ENCODE measurements around the gene IRF4.

IRF4 gene

DNA sequence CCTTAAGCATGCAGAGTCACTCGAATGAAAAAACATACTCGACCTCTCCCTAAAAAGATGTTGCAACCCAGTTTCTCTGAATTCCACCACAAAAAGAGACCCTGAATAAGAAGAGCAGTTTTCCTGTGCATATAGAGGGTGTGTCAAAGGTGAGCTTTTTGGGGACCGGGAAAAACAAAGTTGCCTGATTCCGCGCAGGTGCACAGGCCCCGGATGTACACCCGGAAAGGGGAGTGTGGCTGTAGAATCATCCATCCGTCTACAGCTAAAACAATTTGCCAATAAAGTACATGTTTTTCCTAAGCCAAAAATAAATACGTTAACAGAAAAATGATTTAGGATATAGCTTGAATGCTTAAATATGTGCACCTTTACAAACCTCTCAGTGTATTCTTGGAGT is 41.2 kb upstream of the IRF4 start:
- Mint-ChIP-seq H3K4me1 (peaks cover 70% of the 10 kb centered on the region), H3K9me3 (no peaks in the 10 kb centered on the region), H3K4me3 (no peak overlapping the region), H3K36me3 (peaks cover 64% of the 10 kb centered on the region), H3K27me3 (no peaks in the 10 kb centered on the region), H3K27ac (peak overlapping the region; percentile 85)
- no peak for ATAC-seq

DNA sequence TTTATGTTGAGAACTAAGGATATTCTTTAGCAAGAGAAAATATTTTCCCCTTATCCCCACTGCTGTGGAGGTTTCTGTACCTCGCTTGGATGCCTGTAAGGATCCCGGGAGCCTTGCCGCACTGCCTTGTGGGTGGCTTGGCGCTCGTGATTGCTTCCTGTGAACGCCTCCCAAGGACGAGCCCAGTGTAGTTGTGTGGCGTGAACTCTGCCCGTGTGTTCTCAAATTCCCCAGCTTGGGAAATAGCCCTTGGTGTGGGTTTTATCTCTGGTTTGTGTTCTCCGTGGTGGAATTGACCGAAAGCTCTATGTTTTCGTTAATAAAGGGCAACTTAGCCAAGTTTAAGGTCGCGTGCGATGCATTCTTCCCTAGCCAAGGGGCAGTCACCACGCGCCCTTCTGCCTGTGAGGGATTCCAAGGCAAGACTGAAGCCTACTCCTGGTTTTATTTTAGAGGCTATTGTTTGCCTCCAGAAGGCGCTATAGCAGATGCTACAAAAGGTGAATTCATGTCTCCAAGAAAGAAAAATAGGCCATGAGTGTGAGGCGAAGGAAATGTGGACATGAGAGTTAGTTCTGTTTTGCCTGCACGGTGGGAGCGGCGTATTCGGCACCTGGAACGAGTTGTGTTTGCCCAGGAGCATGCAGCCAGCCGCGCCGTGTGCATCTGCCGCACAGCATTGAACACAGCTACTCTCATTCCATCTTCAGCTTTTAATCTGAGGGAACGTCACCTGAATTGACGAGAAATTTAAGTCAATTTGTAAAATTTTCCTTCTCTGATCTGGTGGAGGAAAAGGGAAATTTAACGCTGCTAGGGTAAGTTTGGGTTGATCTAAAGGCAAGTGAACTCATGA is 40.3 kb upstream of the IRF4 start:
- Mint-ChIP-seq H3K36me3 (peaks cover 64% of the 10 kb centered on the region), H3K4me1 (peaks cover 74% of the 10 kb centered on the region), H3K4me3 (no peak overlapping the region), H3K9me3 (no peaks in the 10 kb centered on the region), H3K27me3 (no peaks in the 10 kb centered on the region), H3K27ac (peak overlapping the region; percentile 97)
- ATAC-seq = no peak

GRCh38 chr6:351867-352289 is 39.7 kb upstream of the IRF4 start:
- Mint-ChIP-seq H3K4me3 (no peak overlapping the region), H3K4me1 (peaks cover 74% of the 10 kb centered on the region), H3K9me3 (no peaks in the 10 kb centered on the region), H3K27ac (peak overlapping the region; percentile 97), H3K36me3 (peaks cover 59% of the 10 kb centered on the region), H3K27me3 (no peaks in the 10 kb centered on the region)
- no peak for ATAC-seq

GRCh38 chr6:352474-352873 is 39.1 kb upstream of the IRF4 start:
- H3K27ac Mint-ChIP-seq = peak overlapping the region; percentile 97
- H3K27me3 Mint-ChIP-seq = no peaks in the 10 kb centered on the region
- no peaks in the 10 kb centered on the region for H3K9me3 Mint-ChIP-seq
- H3K4me3 Mint-ChIP-seq = no peak overlapping the region
- peaks cover 74% of the 10 kb centered on the region for H3K4me1 Mint-ChIP-seq
- peaks cover 54% of the 10 kb centered on the region for H3K36me3 Mint-ChIP-seq
- ATAC-seq = no peak

DNA sequence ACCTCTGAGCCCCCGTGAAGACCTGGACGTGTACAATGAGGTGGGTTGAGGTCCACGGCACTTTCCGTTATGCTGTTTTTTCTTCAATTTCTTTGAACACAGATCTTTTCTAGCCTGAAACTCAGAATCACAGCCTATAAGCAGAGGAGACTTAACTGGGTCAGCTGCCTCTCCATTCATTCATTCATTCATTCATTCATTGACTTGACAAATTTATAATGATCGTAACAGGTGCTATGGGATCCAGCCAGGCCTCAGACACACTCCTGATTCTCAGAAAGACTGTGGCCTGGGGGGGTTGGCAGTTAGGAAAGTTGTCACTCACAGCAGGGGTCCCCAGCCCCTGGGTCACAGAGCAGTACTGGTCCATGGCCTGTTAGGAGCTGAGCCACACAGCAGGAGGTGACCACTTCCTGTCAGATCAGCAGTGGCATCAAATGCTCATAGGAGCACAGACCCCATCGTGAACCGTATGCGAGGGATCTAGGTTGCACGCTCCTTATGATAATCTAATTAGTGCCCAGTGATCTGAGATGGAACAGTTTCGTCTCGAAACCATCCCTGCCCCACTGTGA is 38.6 kb upstream of the IRF4 start:
- ATAC-seq = no peak
- Mint-ChIP-seq H3K4me3 (no peak overlapping the region), H3K27ac (peak overlapping the region; percentile 97), H3K9me3 (no peaks in the 10 kb centered on the region), H3K27me3 (no peaks in the 10 kb centered on the region), H3K4me1 (peaks cover 74% of the 10 kb centered on the region), H3K36me3 (peaks cover 49% of the 10 kb centered on the region)

DNA sequence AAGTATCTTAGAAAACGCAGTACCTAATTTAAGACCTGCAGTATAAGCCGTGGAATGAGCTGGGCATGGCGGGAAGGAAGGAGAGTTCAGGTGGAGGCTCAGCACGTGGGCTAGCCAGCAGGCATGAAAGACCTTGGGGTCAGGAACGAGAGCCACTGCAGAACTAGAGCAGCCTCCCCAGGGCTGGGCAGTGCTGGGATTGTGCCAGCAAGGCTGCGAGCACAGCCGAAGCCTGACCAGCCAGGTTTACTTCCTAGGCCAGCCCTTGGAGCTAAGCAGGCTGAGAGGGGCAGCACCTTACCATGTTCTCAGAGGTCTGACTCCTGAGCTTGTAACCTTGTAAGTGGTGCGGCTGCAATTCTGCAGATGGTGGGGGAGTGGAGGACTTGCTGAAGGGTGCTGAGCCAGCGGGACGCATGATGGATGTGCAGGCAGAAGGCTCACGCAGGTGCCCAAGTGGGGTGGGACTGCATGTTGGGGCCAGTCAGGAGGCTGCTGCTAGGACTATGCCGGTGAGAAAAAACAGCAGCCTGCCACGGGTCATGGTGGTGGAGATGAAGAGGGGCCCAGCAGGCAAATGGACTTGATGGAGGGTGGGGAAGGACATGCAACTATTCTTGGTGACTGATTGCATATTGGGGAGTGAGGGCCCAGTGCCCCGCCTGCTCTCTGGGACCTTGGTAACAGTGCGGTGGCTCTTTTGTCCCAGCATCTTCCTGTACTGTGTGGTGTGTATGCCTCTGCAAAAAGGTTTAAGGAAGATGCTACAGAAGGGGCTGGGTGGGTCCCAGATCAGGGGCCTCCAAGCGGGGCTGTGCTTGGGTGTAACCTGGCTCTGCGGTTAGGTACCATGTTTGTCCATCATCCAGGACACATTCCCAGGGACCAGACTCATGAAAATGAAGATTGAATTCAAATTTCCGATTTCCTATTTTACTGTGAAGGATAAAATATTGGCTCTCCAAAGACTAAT is 37.6 kb upstream of the IRF4 start:
- Mint-ChIP-seq H3K27me3 (no peaks in the 10 kb centered on the region), H3K4me3 (no peak overlapping the region), H3K36me3 (peaks cover 48% of the 10 kb centered on the region), H3K27ac (peak overlapping the region; percentile 97), H3K9me3 (no peaks in the 10 kb centered on the region), H3K4me1 (peaks cover 74% of the 10 kb centered on the region)
- no peak for ATAC-seq

- peaks cover 74% of the 10 kb centered on the region for H3K4me1 Mint-ChIP-seq
- H3K36me3 Mint-ChIP-seq = peaks cover 42% of the 10 kb centered on the region
- H3K27ac Mint-ChIP-seq = peak overlapping the region; percentile 97
- no peaks in the 10 kb centered on the region for H3K27me3 Mint-ChIP-seq
- H3K4me3 Mint-ChIP-seq = no peak overlapping the region
- ATAC-seq = no peak
- H3K9me3 Mint-ChIP-seq = no peaks in the 10 kb centered on the region
Measured at GRCh38 chr6:354631-355280, 36.8 kb upstream of the IRF4 start.

GRCh38 chr6:355373-356208 is 36.0 kb upstream of the IRF4 start:
- peaks cover 75% of the 10 kb centered on the region for H3K4me1 Mint-ChIP-seq
- H3K9me3 Mint-ChIP-seq = no peaks in the 10 kb centered on the region
- peak overlapping the region; percentile 97 for H3K27ac Mint-ChIP-seq
- H3K4me3 Mint-ChIP-seq = peak overlapping the region; percentile 2
- no peaks in the 10 kb centered on the region for H3K27me3 Mint-ChIP-seq
- peaks cover 33% of the 10 kb centered on the region for H3K36me3 Mint-ChIP-seq
- ATAC-seq = peak; percentile 19

- Mint-ChIP-seq H3K9me3 (no peaks in the 10 kb centered on the region), H3K36me3 (peaks cover 21% of the 10 kb centered on the region), H3K27me3 (no peaks in the 10 kb centered on the region), H3K27ac (peak overlapping the region; percentile 97), H3K4me3 (peak overlapping the region; percentile 66), H3K4me1 (peaks cover 87% of the 10 kb centered on the region)
- peak; percentile 85 for ATAC-seq
Measured at GRCh38 chr6:356828-357251, 34.7 kb upstream of the IRF4 start.

DNA sequence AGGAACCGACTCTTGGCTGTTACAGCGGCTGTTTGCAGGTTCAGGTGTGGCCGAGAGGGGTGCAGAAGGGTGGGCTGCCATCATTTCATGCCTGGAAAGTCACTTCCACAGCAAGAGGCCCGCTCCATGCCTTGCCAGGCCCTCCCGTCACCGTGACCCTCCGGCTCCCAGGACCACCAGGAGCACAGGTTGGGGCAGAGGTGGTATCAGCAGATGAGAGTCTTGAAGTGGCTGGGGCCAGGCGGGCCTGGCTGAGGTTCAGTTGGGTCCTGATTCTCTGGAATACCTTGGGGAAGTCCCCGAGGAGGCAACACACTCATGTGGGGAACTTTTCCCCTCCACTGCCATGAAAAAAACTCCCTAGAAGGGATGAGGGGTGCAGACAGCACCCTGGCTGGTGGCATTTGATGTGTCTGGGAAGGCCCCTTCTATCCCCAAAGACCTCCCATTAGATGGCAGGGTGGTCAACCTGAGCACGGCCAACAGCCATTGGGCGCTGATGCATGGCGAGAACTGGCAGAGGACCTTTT is 34.2 kb upstream of the IRF4 start:
- ATAC-seq = peak; percentile 74
- Mint-ChIP-seq H3K27me3 (no peaks in the 10 kb centered on the region), H3K36me3 (peaks cover 17% of the 10 kb centered on the region), H3K9me3 (no peaks in the 10 kb centered on the region), H3K27ac (peak overlapping the region; percentile 97), H3K4me3 (peak overlapping the region; percentile 66), H3K4me1 (peaks cover 90% of the 10 kb centered on the region)

DNA sequence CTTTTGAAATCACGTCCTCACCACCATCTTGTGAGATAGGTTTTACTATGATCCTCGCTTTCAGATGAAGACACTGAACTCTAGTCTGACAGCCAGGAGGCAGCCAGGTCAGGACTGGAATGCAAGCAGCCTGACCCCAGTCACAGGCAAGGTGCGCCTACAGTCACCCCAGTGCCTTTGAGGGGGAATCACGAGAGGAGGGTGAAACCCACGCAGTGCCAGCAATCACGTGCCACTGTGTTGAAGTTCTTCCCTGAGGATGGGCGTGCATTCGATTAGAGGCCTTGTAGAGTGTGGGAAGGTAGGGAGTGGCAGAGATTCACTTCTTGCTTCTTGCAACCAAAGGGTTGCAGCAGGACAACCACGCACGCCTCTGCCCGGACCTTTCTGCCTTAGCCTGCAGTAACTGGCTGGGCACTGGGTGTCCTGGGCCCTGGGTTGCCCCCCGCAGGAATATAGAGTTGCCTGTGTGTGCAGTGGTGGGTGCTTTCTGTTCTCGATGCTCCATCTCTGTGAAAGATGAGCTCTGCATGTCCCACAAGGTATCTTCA is 33.7 kb upstream of the IRF4 start:
- peak overlapping the region; percentile 65 for H3K4me3 Mint-ChIP-seq
- H3K27me3 Mint-ChIP-seq = no peaks in the 10 kb centered on the region
- H3K36me3 Mint-ChIP-seq = peaks cover 17% of the 10 kb centered on the region
- H3K27ac Mint-ChIP-seq = peak overlapping the region; percentile 97
- no peak for ATAC-seq
- peaks cover 90% of the 10 kb centered on the region for H3K4me1 Mint-ChIP-seq
- no peaks in the 10 kb centered on the region for H3K9me3 Mint-ChIP-seq

GRCh38 chr6:358432-358831 is 33.1 kb upstream of the IRF4 start:
- no peaks in the 10 kb centered on the region for H3K9me3 Mint-ChIP-seq
- peaks cover 87% of the 10 kb centered on the region for H3K4me1 Mint-ChIP-seq
- H3K27ac Mint-ChIP-seq = peak overlapping the region; percentile 97
- no peaks in the 10 kb centered on the region for H3K27me3 Mint-ChIP-seq
- peak overlapping the region; percentile 65 for H3K4me3 Mint-ChIP-seq
- peak; percentile 14 for ATAC-seq
- peaks cover 19% of the 10 kb centered on the region for H3K36me3 Mint-ChIP-seq

DNA sequence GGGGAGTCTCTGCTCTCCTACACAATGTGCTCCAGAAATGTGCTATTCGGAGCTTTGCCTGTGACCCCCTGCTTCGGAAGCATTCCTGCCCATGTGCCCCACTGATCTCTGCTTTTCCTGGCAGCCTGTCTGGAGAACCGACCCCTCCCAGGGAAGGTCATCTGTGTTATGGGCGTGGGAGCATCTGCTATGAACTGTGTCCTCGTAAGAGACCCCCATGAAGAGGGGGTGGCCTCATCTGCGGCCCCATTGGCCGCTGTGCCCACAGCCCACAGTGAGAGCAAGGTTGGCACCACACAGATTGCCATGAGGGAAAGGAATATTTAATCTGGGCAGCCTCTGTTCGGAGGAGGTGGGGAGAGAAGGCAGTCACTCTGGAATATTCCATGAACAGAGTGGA is 32.7 kb upstream of the IRF4 start:
- H3K4me3 Mint-ChIP-seq = no peak overlapping the region
- peak overlapping the region; percentile 97 for H3K27ac Mint-ChIP-seq
- no peaks in the 10 kb centered on the region for H3K9me3 Mint-ChIP-seq
- H3K4me1 Mint-ChIP-seq = peaks cover 83% of the 10 kb centered on the region
- no peaks in the 10 kb centered on the region for H3K27me3 Mint-ChIP-seq
- peaks cover 19% of the 10 kb centered on the region for H3K36me3 Mint-ChIP-seq
- no peak for ATAC-seq
